A673 (cell line): ENCODE measurements around the gene CASZ1. TPM values are rescaled to one million over a fixed set of nuclear protein-coding genes. Genes with fewer than 3 reads are reported as not detected.

Experiments used
- BruUV-seq: library from RNA; stranded (reverse); fragments of 400-500 nt; replicated peaks from 2 replicates; lab custom pipeline; 2021; lab: Mats Ljungman, UMichigan
- CTCF ChIA-PET: fragments of 300-600 bp; sonication (Branson Sonifier 250); formaldehyde crosslinking; loops from one replicate; lab custom pipeline; 2022; ENCODE audit warnings: antibody characterized with exemption; lab: Charles Lee
- POLR2A ChIA-PET: fragments of 300-600 bp; sonication (Branson Sonifier 250); formaldehyde crosslinking; loops from one replicate; lab custom pipeline; 2022; ENCODE audit warnings: antibody characterized with exemption; ENCODE audit not compliant: low non-redundant PET; lab: Charles Lee
- DNase-seq: peaks from one replicate; pipeline ENCODE4 v3.0.0-alpha.2; 2015; ENCODE audit warnings: low spot score
- H3K27ac ChIP-seq: fragments of 200-600 bp; sonication (generic); 2 replicates; pipeline ENCODE4 v1.5.1; 2016; ENCODE audit warnings: mixed run types, low read depth, mild to moderate bottlenecking, mixed read lengths, antibody characterized with exemption, low read length; ENCODE audit not compliant: poor library complexity, severe bottlenecking
- H3K27me3 ChIP-seq: fragments of 200-600 bp; sonication (generic); replicated peaks from 2 replicates; pipeline ENCODE4 v1.6.1; 2017; ENCODE audit warnings: mixed run types, low read depth, mild to moderate bottlenecking, mixed read lengths, antibody characterized with exemption, low read length; ENCODE audit not compliant: insufficient read depth, poor library complexity
- H3K36me3 ChIP-seq: fragments of 200-600 bp; sonication (generic); 2 replicates; pipeline ENCODE4 v1.6.1; 2016; ENCODE audit warnings: mixed run types, mild to moderate bottlenecking, mixed read lengths, antibody characterized with exemption, low read length; ENCODE audit not compliant: insufficient read depth, poor library complexity, severe bottlenecking
- H3K4me1 ChIP-seq: fragments of 200-600 bp; sonication (generic); 2 replicates; pipeline ENCODE4 v1.6.1; 2017; ENCODE audit warnings: mixed run types, mild to moderate bottlenecking, mixed read lengths, antibody characterized with exemption, low read length; ENCODE audit not compliant: insufficient read depth, poor library complexity, severe bottlenecking
- H3K4me3 ChIP-seq: fragments of 200-600 bp; sonication (generic); 2 replicates; pipeline ENCODE4 v1.5.1; 2016; ENCODE audit warnings: low read depth, mixed run types, mild to moderate bottlenecking, mixed read lengths, low read length; ENCODE audit not compliant: poor library complexity, severe bottlenecking
- H3K9me3 ChIP-seq: fragments of 200-600 bp; sonication (generic); 2 replicates; pipeline ENCODE4 v1.6.1; 2016; ENCODE audit warnings: mixed run types, low read depth, mild to moderate bottlenecking, mixed read lengths, antibody characterized with exemption, low read length; ENCODE audit not compliant: poor library complexity, severe bottlenecking
- EZH2 ChIP-seq: fragments of 200-600 bp; sonication (generic); IDR thresholded peaks from 2 replicates; pipeline ENCODE4 v1.6.1; 2017; ENCODE audit warnings: borderline replicate concordance, low read depth, mild to moderate bottlenecking, mixed read lengths, antibody characterized with exemption, low read length; ENCODE audit not compliant: poor library complexity, severe bottlenecking
- intact Hi-C: fragments of 100-400 bp; cut with micrococcal nuclease; formaldehyde crosslinking; loops from one replicate; pipeline ENCODE4 v1.10.0; 2022; ENCODE audit not compliant: unreplicated experiment
- total RNA-seq: library from RNA; stranded (reverse); gene quantifications from 2 replicates; pipeline ENCODE4 v1.2.3, GENCODE V29; 2021
- TF ChIP-seq, protein P1 (sequence below): fragments of 300-800, 200-600 bp; sonication (generic); conservative IDR thresholded peaks from 2 replicates; pipeline ENCODE4 v1.5.1; 2017; ENCODE audit warnings: low read depth, mild to moderate bottlenecking, antibody characterized with exemption, low read length, moderate library complexity, mixed read lengths

Gene CASZ1
- total RNA-seq, 1 experiment from 2014 or later, result 1.9 TPM

DNA sequence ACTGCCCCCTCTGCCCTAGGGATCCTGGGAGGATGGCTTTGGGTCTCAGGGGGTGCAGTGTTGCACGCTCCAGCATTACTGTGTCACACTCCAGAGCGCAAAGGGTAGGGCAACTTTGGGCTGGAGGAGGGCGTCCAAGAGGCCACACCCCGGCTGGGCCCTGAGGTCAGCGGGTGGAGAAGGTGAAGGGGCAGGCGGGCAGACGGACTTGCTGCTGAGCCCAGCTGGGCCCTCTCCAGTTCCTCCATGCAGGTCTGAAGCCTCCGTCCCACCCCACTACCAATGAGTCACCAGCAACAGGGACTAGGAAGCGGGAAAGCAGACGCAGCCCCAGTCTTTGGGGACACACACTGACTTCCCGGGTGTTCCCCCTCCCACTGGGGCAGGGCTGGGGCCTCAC, 116.0 kb downstream of the CASZ1 start:
- H3K9me3 ChIP-seq, result no peaks in the 10 kb centered on the region
- H3K4me1 ChIP-seq, result peaks cover 34% of the 10 kb centered on the region
- H3K4me3 ChIP-seq, result no peak overlapping the region
- ChIA-PET CTCF (no interaction called here), POLR2A (no interaction called here)
- H3K27ac ChIP-seq, result no peak overlapping the region
- intact Hi-C loops, result no loop called here
- BruUV-seq, result no TSS peak
- H3K36me3 ChIP-seq, result no peaks in the 10 kb centered on the region
- TF ChIP-seq, protein P1, sequence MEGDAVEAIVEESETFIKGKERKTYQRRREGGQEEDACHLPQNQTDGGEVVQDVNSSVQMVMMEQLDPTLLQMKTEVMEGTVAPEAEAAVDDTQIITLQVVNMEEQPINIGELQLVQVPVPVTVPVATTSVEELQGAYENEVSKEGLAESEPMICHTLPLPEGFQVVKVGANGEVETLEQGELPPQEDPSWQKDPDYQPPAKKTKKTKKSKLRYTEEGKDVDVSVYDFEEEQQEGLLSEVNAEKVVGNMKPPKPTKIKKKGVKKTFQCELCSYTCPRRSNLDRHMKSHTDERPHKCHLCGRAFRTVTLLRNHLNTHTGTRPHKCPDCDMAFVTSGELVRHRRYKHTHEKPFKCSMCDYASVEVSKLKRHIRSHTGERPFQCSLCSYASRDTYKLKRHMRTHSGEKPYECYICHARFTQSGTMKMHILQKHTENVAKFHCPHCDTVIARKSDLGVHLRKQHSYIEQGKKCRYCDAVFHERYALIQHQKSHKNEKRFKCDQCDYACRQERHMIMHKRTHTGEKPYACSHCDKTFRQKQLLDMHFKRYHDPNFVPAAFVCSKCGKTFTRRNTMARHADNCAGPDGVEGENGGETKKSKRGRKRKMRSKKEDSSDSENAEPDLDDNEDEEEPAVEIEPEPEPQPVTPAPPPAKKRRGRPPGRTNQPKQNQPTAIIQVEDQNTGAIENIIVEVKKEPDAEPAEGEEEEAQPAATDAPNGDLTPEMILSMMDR, result no peak
- no peak for TF ChIP-seq EZH2
- DNase-seq, result no peak
- H3K27me3 ChIP-seq, result no peaks in the 10 kb centered on the region

DNA sequence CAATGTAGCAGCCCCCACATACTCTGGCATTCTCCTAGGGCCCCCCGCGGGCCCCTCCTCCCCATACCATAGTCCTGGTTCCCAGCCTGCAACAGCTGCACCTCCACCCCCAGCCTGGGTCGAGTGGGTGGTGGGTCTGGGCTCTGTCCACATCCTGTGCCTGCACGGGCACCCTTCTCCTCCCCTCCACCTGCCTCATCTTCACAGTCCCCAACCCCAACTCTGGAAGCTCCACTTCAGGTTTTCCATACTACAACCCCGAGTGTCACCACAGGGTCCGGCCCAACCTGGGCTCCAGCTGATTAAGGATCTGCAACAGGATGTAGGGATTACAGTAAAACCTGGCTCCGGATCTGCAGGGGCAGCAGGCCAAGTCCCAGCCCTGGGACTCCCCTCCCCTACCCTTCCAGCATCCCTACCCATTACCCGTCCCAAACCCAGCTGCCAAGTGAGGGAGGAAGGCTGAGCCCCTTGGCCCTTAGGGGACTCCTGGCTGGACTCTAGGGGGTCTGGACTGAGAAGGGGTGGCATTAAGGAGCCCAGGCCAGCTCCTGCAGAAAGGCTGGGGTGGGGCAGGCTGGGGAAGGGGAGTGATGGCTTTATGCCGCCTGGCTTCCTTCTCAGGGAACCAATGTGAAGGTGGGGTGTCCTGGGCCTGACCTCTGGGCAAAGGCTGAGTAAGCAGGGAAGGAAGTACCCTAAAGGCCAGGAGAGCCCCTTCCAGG, 116.8 kb downstream of the CASZ1 start:
- Histone ChIP-seq H3K4me1 (peaks cover 34% of the 10 kb centered on the region), H3K4me3 (no peak overlapping the region), H3K27ac (peak overlapping the region; percentile 11), H3K36me3 (no peaks in the 10 kb centered on the region), H3K9me3 (no peaks in the 10 kb centered on the region), H3K27me3 (no peaks in the 10 kb centered on the region)
- TF ChIP-seq EZH2, result no peak
- TF ChIP-seq, protein P1, result no peak
- intact Hi-C loops, result loop anchor here (1.0 kb wide), 1 partner anchor 117 kb away; the partner anchor contains the start of gene CASZ1
- peak; percentile 91 for DNase-seq
- BruUV-seq, result no TSS peak
- POLR2A ChIA-PET, result interaction anchor here (0.6 kb wide), 1 partner anchor 11 kb away, joined by 8 read pairs; no protein-coding TSS in a partner anchor
- CTCF ChIA-PET, result interaction anchor here (0.7 kb wide), 1 partner anchor 142 kb away, joined by 3 read pairs; no protein-coding TSS in a partner anchor

DNA sequence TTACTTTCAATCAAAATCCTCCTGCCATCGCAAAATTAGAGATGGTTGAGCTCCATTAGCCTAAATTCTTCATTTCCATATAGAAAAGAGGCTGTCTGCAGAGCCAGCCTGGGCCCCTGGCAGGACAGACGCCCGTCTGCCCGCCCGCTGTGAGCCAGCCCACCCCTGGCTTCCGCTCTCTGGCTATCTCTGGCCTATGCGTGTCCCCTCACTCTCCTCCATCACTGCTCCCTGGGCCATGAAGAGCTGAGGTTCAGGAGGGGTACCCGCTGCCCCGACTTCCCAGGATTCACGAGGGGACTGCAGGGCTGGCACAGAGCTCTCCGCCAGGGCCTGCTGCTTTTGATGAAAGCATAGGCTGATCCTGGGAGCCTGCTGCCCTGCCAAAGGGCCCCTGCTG, 117.6 kb downstream of the CASZ1 start:
- intact Hi-C loops, result loop anchor here (1.0 kb wide), 1 partner anchor 117 kb away; the partner anchor contains the start of gene CASZ1
- H3K36me3 ChIP-seq, result no peaks in the 10 kb centered on the region
- H3K4me1 ChIP-seq, result peaks cover 34% of the 10 kb centered on the region
- DNase-seq, result no peak
- CTCF ChIA-PET, result no interaction called here
- POLR2A ChIA-PET, result no interaction called here
- BruUV-seq, result no TSS peak
- TF ChIP-seq, protein P1, result no peak
- TF ChIP-seq EZH2, result no peak
- no peaks in the 10 kb centered on the region for H3K9me3 ChIP-seq
- no peak overlapping the region for H3K4me3 ChIP-seq
- H3K27me3 ChIP-seq, result no peaks in the 10 kb centered on the region
- H3K27ac ChIP-seq, result peak overlapping the region; percentile 11
